ENCODE data around the gene ST6GAL1. TPM values are rescaled to one million over a fixed set of nuclear protein-coding genes. Genes with fewer than 3 reads are reported as not detected.
"Not testable (repeated sequence)": the region's sequence is repeated elsewhere in the genome, so short reads cannot be mapped to it uniquely, and the experiment has no call there.

ST6GAL1 gene
- total and polyA plus RNA-seq, 9 donors = 9.4 to 17.3 (median 13.0) TPM

DNA sequence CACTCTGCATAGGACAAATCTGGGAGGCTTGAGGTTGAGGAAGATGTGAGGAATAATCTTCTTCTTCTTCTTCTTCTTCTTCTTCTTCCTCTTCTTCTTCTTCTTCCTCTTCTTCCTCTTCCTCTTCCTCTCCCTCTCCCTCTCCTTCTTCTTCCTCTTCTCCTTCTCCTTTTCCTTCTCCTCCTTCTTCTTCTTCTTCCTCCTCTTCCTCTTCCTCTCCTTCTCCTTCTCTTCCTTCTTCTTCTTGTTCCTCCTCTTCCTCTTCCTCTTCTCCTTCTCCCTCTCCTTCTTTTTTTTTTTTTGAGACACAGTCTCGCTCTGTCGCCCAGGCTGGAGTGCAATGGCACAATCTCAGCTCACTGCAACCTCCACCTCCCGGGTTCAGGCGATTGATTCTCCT, 40.6 kb upstream of the ST6GAL1 start:
- H3K9me3 ChIP-seq (replicated peaks; ENCODE audit: control insufficient read depth, low read depth, low read length); H3K27me3 ChIP-seq (ENCODE audit: control insufficient read depth, insufficient read depth, low read length); DNase-seq; H3K27ac ChIP-seq (ENCODE audit: low read length); H3K4me1 ChIP-seq (ENCODE audit: control insufficient read depth, insufficient read depth, low read length); H3K4me3 ChIP-seq (ENCODE audit: low read length); H3K36me3 ChIP-seq (ENCODE audit: control insufficient read depth, insufficient read depth, low read length): not testable (repeated sequence)
- WGBS (ENCODE audit: insufficient coverage) = no CpG with 5 or more reads among the region's 4 CpGs

DNA sequence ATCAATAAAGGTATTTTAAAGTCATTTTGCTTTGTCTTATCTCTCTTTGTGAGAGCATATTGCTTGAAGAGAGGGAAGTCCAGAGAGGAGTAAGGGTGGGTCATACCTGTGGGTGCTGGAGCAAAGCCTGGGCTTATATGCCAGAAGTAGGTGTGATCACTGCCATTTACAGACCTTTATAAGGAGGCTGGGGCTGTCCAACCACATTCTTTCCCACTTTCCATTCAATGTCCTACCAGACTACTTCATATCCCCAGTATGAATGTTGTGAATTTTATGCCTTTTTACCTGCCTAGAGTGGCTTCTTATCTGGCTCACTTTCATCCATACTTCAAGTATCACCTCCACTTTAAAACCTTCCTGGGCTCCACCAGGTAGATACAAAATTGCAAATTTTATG, 39.4 kb upstream of the ST6GAL1 start:
- H3K27me3 ChIP-seq (ENCODE audit: control insufficient read depth, insufficient read depth, low read length) = no peaks in the 10 kb centered on the region
- DNase-seq = no peak
- no peaks in the 10 kb centered on the region for H3K9me3 ChIP-seq (replicated peaks; ENCODE audit: control insufficient read depth, low read depth, low read length)
- H3K4me1 ChIP-seq (ENCODE audit: control insufficient read depth, insufficient read depth, low read length) = no peaks in the 10 kb centered on the region
- no peaks in the 10 kb centered on the region for H3K36me3 ChIP-seq (ENCODE audit: control insufficient read depth, insufficient read depth, low read length)
- H3K27ac ChIP-seq (ENCODE audit: low read length) = no peak overlapping the region
- H3K4me3 ChIP-seq (ENCODE audit: low read length) = no peak overlapping the region

DNA sequence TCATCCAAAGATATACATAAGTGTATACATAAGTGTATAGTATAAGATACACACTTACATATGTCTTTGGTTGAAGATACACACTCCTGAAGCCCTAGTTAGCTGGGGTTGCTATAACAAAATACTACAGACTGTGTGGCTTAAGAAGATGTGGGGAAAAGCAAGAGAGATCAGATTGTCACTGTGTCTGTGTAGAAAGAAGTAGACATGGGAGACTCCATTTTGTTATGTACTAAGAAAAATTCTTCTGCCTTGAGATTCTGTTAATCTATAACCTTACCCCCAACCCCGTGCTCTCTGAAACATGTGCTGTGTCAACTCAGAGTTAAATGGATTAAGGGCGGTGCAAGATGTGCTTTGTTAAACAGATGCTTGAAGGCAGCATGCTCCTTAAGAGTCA, 37.3 kb upstream of the ST6GAL1 start:
- not testable (repeated sequence) for H3K4me1 ChIP-seq (ENCODE audit: control insufficient read depth, insufficient read depth, low read length); H3K36me3 ChIP-seq (ENCODE audit: control insufficient read depth, insufficient read depth, low read length); H3K9me3 ChIP-seq (replicated peaks; ENCODE audit: control insufficient read depth, low read depth, low read length); H3K27ac ChIP-seq (ENCODE audit: low read length); H3K27me3 ChIP-seq (ENCODE audit: control insufficient read depth, insufficient read depth, low read length); DNase-seq; H3K4me3 ChIP-seq (ENCODE audit: low read length)
- no CpG with 5 or more reads among the region's 2 CpGs for WGBS (ENCODE audit: insufficient coverage)

DNA sequence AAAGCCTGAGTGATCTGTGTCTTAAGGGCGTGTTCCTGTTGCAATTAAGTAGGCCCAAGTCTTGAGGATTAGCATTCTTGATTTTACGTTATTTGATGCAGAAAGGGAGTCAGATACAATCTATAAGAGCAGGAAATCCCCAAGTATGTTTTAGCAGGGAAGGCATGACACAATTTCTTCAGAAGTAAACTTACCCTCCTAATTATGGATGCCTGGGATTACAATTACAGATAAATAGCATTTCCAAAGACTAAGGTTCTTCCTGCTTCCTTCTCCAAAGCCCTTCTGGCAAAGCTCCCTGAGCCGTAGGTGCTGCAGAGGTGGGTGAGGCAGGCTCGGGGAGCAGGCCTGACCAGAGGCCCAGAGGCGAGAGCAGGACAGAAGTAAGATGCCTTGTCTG, 34.9 kb upstream of the ST6GAL1 start:
- no peak overlapping the region for H3K27ac ChIP-seq (ENCODE audit: low read length)
- H3K36me3 ChIP-seq (ENCODE audit: control insufficient read depth, insufficient read depth, low read length) = no peaks in the 10 kb centered on the region
- no peaks in the 10 kb centered on the region for H3K27me3 ChIP-seq (ENCODE audit: control insufficient read depth, insufficient read depth, low read length)
- H3K9me3 ChIP-seq (replicated peaks; ENCODE audit: control insufficient read depth, low read depth, low read length) = no peaks in the 10 kb centered on the region
- DNase-seq = no peak
- H3K4me1 ChIP-seq (ENCODE audit: control insufficient read depth, insufficient read depth, low read length) = no peaks in the 10 kb centered on the region
- WGBS (ENCODE audit: insufficient coverage) = 35% methylated on average over 3 of the region's 5 CpGs
- no peak overlapping the region for H3K4me3 ChIP-seq (ENCODE audit: low read length)

DNA sequence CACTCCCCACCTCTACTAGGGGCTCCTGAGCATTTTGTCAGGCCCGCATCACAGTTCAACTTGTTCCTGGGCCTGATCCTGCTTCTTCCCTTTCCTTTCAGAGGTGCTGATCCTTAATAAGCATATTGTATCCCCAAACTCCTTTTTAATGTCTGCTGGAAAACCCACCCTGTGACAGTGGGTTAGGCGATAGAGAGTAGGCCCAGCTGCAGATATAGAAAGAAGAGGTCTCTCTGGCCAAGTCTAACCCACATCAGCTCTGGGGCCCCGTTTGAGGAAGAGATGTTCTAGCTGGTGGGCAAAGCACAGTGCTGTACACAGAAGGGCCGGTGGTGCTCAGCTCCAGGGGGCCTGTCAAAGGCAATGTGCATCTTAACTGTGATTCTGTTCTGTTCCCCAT, 34.3 kb upstream of the ST6GAL1 start:
- WGBS (ENCODE audit: insufficient coverage) = 47% methylated on average over 2 of the region's 4 CpGs
- no peaks in the 10 kb centered on the region for H3K36me3 ChIP-seq (ENCODE audit: control insufficient read depth, insufficient read depth, low read length)
- no peak for DNase-seq
- H3K27ac ChIP-seq (ENCODE audit: low read length) = no peak overlapping the region
- H3K9me3 ChIP-seq (replicated peaks; ENCODE audit: control insufficient read depth, low read depth, low read length) = no peaks in the 10 kb centered on the region
- no peaks in the 10 kb centered on the region for H3K4me1 ChIP-seq (ENCODE audit: control insufficient read depth, insufficient read depth, low read length)
- H3K4me3 ChIP-seq (ENCODE audit: low read length) = no peak overlapping the region
- no peaks in the 10 kb centered on the region for H3K27me3 ChIP-seq (ENCODE audit: control insufficient read depth, insufficient read depth, low read length)

DNA sequence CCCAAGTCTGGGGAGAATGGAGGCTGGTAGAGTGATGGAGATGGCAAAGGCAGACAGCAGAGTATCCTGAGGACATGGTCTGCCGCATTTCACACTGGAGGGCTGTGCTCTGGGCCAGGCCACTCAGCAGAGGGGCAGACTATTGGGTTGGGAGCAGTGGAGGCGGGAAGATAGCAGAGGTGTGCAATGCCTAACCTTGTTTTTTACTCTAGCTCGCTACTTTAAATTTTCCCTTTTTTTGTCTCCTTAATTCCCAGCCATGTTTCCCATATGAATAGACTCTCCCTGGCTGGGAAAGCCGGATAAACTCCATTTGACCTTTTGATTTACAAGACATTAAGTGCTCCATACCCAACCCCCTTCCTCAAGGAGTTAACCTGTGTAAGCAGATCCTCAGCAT, 33.5 kb upstream of the ST6GAL1 start:
- H3K27ac ChIP-seq (ENCODE audit: low read length) = no peak overlapping the region
- H3K36me3 ChIP-seq (ENCODE audit: control insufficient read depth, insufficient read depth, low read length) = no peaks in the 10 kb centered on the region
- H3K4me3 ChIP-seq (ENCODE audit: low read length) = no peak overlapping the region
- H3K27me3 ChIP-seq (ENCODE audit: control insufficient read depth, insufficient read depth, low read length) = no peaks in the 10 kb centered on the region
- DNase-seq = no peak
- H3K4me1 ChIP-seq (ENCODE audit: control insufficient read depth, insufficient read depth, low read length) = no peaks in the 10 kb centered on the region
- H3K9me3 ChIP-seq (replicated peaks; ENCODE audit: control insufficient read depth, low read depth, low read length) = no peaks in the 10 kb centered on the region
- 31% methylated on average over 4 of the region's 4 CpGs for WGBS (ENCODE audit: insufficient coverage)

DNA sequence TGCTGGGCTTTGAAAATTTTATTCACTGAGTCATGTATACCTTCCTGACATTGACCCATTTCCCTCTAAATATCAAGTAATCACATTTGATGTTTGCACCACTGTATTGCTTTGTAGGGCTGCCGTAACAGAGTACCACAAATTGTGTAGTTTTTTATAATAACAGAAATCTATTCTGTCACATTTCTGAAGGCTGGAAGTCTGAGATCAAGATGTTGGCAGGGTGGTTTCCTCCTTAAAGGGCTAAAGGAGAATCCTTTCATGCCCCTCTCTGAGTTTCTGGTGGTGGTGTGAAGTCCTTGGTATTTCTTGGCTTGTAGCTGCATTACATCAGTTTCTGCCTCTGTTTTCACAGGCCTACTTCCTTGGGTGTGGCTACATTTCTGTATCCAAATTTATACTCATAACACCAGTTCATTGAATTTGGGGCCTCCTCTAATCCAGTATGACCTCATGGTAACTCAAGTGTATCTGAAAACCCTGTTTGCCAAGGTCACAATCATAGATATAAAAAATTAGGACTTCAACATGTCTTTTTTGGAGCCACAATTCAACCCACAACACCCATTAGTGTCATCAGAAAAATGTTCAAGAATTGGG, 29.1 kb upstream of the ST6GAL1 start:
- H3K27ac ChIP-seq (ENCODE audit: low read length) = no peak overlapping the region
- no CpG with 5 or more reads among the region's 1 CpG for WGBS (ENCODE audit: insufficient coverage)

DNA sequence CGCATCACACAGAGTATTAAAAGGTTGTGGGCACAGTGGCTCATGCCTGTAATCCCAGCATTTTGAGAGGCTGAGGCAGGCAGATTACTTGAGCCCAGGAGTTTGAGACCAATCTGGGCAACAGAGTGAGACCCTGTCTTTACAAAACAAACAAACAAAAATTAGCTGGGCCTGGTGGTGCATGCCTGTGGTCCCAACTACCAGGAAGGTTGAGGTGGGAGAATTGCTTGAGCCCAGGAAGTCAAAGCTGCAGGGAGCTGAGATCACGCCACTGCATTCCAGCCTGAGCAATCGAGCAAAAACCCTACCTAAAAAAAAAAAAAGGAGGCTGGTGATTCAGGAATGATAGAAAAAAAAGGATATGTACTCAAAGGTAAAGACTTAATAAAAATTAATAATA, 28.2 kb upstream of the ST6GAL1 start:
- no peaks in the 10 kb centered on the region for H3K4me1 ChIP-seq (ENCODE audit: control insufficient read depth, insufficient read depth, low read length)
- no peaks in the 10 kb centered on the region for H3K9me3 ChIP-seq (replicated peaks; ENCODE audit: control insufficient read depth, low read depth, low read length)
- H3K4me3 ChIP-seq (ENCODE audit: low read length) = no peak overlapping the region
- H3K27me3 ChIP-seq (ENCODE audit: control insufficient read depth, insufficient read depth, low read length) = no peaks in the 10 kb centered on the region
- no peaks in the 10 kb centered on the region for H3K36me3 ChIP-seq (ENCODE audit: control insufficient read depth, insufficient read depth, low read length)
- no peak overlapping the region for H3K27ac ChIP-seq (ENCODE audit: low read length)
- DNase-seq = no peak
- 100% methylated on average over 1 of the region's 3 CpGs for WGBS (ENCODE audit: insufficient coverage)

More for the DNA sequence above, 29.1 kb upstream of the ST6GAL1 start:
- Histone ChIP-seq H3K36me3 (ENCODE audit: control insufficient read depth, insufficient read depth, low read length) (no peaks in the 10 kb centered on the region), H3K27me3 (ENCODE audit: control insufficient read depth, insufficient read depth, low read length) (no peaks in the 10 kb centered on the region), H3K9me3 (replicated peaks; ENCODE audit: control insufficient read depth, low read depth, low read length) (no peaks in the 10 kb centered on the region), H3K4me1 (ENCODE audit: control insufficient read depth, insufficient read depth, low read length) (no peaks in the 10 kb centered on the region), H3K4me3 (ENCODE audit: low read length) (no peak overlapping the region)
- DNase-seq = peak; percentile 7

DNA sequence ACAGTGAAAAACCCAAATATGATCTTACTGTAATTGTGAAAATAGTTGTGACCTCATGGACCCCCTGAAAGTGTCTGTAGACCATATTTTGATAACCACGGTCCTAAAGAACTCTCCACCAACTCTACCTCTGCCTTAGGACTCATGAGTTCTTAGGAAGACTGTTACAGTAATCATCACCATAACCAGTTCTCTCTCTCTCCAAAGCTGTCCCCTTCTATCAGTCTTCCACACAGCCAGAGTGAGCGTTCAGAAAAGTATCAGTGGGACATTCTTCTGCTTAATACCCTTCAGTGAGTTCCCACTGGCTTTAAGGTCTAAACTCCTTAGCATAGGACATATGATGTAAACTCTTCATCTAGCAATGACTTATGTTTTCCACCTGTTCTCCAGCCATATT, 27.6 kb upstream of the ST6GAL1 start:
- WGBS (ENCODE audit: insufficient coverage) = no CpG with 5 or more reads among the region's 2 CpGs
- Histone ChIP-seq H3K36me3 (ENCODE audit: control insufficient read depth, insufficient read depth, low read length) (no peaks in the 10 kb centered on the region), H3K27me3 (ENCODE audit: control insufficient read depth, insufficient read depth, low read length) (no peaks in the 10 kb centered on the region), H3K9me3 (replicated peaks; ENCODE audit: control insufficient read depth, low read depth, low read length) (no peaks in the 10 kb centered on the region), H3K4me1 (ENCODE audit: control insufficient read depth, insufficient read depth, low read length) (no peaks in the 10 kb centered on the region), H3K4me3 (ENCODE audit: low read length) (no peak overlapping the region), H3K27ac (ENCODE audit: low read length) (no peak overlapping the region)
- no peak for DNase-seq

DNA sequence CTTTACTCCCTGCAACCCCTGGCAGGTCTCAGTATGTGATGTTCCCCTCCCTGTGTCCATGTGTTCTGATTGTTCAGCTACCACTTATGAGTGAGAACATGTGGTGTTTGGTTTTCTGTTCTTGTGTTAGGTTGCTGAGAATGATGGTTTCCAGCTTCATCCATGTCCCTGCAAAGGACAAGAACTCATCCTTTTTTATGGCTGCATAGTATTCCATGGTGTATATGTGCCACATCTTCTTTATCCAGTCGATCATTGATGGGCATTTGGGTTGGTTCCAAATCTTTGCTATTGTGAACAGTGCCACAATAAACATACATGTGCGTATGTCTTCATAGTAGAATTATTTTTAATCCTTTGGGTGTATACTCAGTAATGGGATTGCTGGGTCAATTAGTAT, 26.6 kb upstream of the ST6GAL1 start:
- not testable (repeated sequence) for H3K9me3 ChIP-seq (replicated peaks; ENCODE audit: control insufficient read depth, low read depth, low read length); H3K4me3 ChIP-seq (ENCODE audit: low read length); DNase-seq; H3K36me3 ChIP-seq (ENCODE audit: control insufficient read depth, insufficient read depth, low read length); H3K4me1 ChIP-seq (ENCODE audit: control insufficient read depth, insufficient read depth, low read length); H3K27me3 ChIP-seq (ENCODE audit: control insufficient read depth, insufficient read depth, low read length); H3K27ac ChIP-seq (ENCODE audit: low read length)
- no CpG with 5 or more reads among the region's 2 CpGs for WGBS (ENCODE audit: insufficient coverage)

DNA sequence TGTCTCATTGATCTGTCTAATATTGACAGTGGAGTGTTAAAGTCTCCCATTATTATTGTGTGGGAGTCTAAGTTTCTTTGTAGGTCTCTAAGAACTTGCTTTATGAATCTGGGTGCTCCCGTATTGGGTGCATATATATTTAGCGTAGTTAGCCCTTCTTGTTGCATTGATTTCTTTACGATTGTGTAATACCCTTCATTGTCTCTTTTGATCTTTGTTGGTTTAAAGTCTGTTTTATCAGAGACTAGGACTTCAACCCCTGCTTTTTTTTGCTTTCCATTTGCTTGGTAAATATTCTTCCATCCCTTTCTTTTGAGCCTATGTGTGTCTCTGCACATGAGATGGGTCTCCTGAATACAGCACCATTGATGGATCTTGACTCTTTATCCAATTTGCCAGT, 23.3 kb upstream of the ST6GAL1 start:
- H3K4me3 ChIP-seq (ENCODE audit: low read length); H3K27ac ChIP-seq (ENCODE audit: low read length); H3K36me3 ChIP-seq (ENCODE audit: control insufficient read depth, insufficient read depth, low read length); DNase-seq; H3K4me1 ChIP-seq (ENCODE audit: control insufficient read depth, insufficient read depth, low read length); H3K9me3 ChIP-seq (replicated peaks; ENCODE audit: control insufficient read depth, low read depth, low read length); H3K27me3 ChIP-seq (ENCODE audit: control insufficient read depth, insufficient read depth, low read length): not testable (repeated sequence)
- no CpG with 5 or more reads among the region's 3 CpGs for WGBS (ENCODE audit: insufficient coverage)

Measured in muscle of leg (tissue), 11 donors.